Lower leg skin (tissue), 4 donors: ENCODE results near the gene FKRP. TPM values are rescaled to one million over a fixed set of nuclear protein-coding genes. Genes with fewer than 3 reads are reported as not detected.
"Not testable (repeated sequence)": the region's sequence is repeated elsewhere in the genome, so short reads cannot be mapped to it uniquely, and the experiment has no call there.

ENCODE experiments used
- DNase-seq, 2 donors: peaks; one replicate each; pipeline ENCODE4 v3.0.0-alpha.2; 2019; ENCODE audit warnings: low spot score in 2 of 2
- H3K4me3 ChIP-seq: fragments of 200-600 bp; sonication (generic); 2 replicates; pipeline ENCODE4 v1.5.1; 2017; ENCODE audit warnings: mild to moderate bottlenecking, low read depth; ENCODE audit not compliant: poor library complexity, severe bottlenecking
- CTCF ChIP-seq, 3 donors: fragments of 450-650 bp; IDR thresholded peaks; one replicate each; pipeline ENCODE4 v1.5.1; 2016; ENCODE audit warnings: antibody characterized with exemption in 3 of 3, mild to moderate bottlenecking in 3 of 3, moderate library complexity in 2 of 3
- POLR2A ChIP-seq, 2 donors: fragments of 450-650 bp; IDR thresholded peaks; one replicate each; pipeline ENCODE4 v1.6.1; 2016 to 2017; ENCODE audit warnings: antibody characterized with exemption in 2 of 2, mild to moderate bottlenecking in 1 of 2, moderate library complexity in 1 of 2
- WGBS, 2 donors: methylation state at CpG; one replicate each; pipeline ENCODE4 v1.1.5; 2018; 5-methylcytosine and 5-hydroxymethylcytosine counted together
- intact Hi-C: fragments of 100-400 bp; cut with DNase I; formaldehyde crosslinking; loops from one replicate; pipeline ENCODE4 v1.15.0; 2023; ENCODE audit warnings: low total_unique reads
- total RNA-seq, 4 donors: library from RNA; depleted of rRNA; stranded (reverse); fragments of >200 nt; gene quantifications; one replicate each; pipeline ENCODE4 v1.1.0, GENCODE V29; 2016

The FKRP gene
- total RNA-seq, 4 donors from 2014 or later: 9.4 to 16.1 (median 12.8) TPM

- TF ChIP-seq POLR2A (IDR thresholded peaks at IDR 0.05) (no peak), CTCF (IDR thresholded peaks at IDR 0.05) (no peak)
- WGBS, 2 donors: 64 to 68% methylated on average over 5 of the region's 5 CpGs
- no peak overlapping the region for H3K4me3 ChIP-seq
- no peak for DNase-seq
- intact Hi-C loops: no loop called here
Observed at GRCh38 chr19:46791944-46792343, 46.1 kb downstream of the FKRP start.

DNA sequence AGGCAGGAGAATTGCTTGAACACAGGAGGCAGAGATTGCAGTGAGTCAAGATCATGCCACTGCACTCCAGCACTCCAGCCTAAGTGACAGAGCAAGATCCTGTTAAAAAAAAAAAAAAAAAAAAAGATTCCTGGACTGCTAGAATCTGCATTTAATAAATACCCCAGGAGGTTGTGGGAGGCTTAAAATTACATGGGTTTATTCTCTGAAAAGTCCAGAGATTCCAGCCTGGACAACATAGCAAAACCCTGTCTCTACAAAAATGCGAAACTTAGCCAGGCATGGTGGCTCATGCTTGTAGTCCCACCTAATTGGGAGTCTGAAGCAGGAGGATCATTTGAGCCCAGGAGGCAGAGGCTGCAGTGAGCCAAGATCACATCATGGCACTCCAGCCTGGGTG is 52.0 kb downstream of the FKRP start:
- 100% methylated on average over 1 of the region's 1 CpG for WGBS, 2 donors
- no peak for DNase-seq
- TF ChIP-seq CTCF (IDR thresholded peaks at IDR 0.05): no peak
- no peak for TF ChIP-seq POLR2A (IDR thresholded peaks at IDR 0.05)
- intact Hi-C loops: no loop called here
- no peak overlapping the region for H3K4me3 ChIP-seq

DNA sequence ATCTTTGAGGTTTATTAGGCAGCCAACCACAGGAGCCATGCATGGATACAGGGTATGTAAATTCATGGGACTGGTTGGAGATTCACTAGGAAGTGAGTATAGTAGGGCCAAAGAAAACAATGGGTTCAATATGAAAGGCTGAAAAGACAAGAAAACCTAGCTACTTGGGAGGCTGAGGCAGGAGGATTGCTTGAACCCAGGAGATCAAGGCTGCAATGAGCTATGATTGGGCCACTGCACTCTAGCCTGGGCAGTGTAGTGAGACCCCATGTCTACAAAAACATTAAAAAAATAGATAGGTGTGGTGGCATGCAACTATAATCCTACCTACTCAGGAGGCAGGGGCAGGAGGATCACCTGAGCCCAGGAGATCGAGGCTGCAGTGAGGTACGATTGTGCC is 52.9 kb downstream of the FKRP start:
- H3K4me3 ChIP-seq: no peak overlapping the region
- WGBS, 2 donors: 98 to 99% methylated on average over 2 of the region's 2 CpGs
- no peak for DNase-seq
- TF ChIP-seq CTCF (IDR thresholded peaks at IDR 0.05): no peak
- no peak for TF ChIP-seq POLR2A (IDR thresholded peaks at IDR 0.05)
- intact Hi-C loops: no loop called here

DNA sequence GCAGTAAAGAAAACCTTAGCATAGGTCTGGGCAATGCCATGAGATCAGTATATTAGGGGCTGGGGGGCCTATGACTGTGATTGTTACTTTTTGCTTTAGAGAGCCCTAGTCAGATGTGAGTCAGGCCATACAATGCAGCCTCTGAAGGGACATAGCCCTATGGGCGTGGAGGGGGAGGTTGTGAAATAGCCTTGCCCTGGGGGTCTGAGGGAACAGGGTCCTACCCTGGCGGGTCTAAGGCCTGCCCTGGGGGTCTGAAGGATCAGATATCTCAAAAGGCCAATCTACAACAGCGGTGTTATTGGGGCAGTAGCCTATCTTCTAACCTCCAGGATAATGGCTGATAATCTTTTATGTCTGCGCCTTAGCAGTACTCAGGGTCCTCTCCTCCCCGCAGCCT is 56.3 kb downstream of the FKRP start:
- TF ChIP-seq CTCF (IDR thresholded peaks at IDR 0.05) (no peak), POLR2A (IDR thresholded peaks at IDR 0.05) (no peak)
- no peak for DNase-seq
- intact Hi-C loops: no loop called here
- no peak overlapping the region for H3K4me3 ChIP-seq
- WGBS, 2 donors: 94 to 97% methylated on average over 5 of the region's 5 CpGs

GRCh38 chr19:46803555-46803954 is 57.7 kb downstream of the FKRP start:
- no peak for TF ChIP-seq POLR2A (IDR thresholded peaks at IDR 0.05)
- TF ChIP-seq CTCF (IDR thresholded peaks at IDR 0.05): no peak
- intact Hi-C loops: no loop called here
- WGBS, 2 donors: 82 to 89% methylated on average over 2 of the region's 2 CpGs
- H3K4me3 ChIP-seq: no peak overlapping the region
- no peak for DNase-seq

- H3K4me3 ChIP-seq, DNase-seq, intact Hi-C loops: not testable (repeated sequence)
- WGBS, 2 donors: 91 to 93% methylated on average over 4 of the region's 4 CpGs
Observed at GRCh38 chr19:46804432-46804831, 58.6 kb downstream of the FKRP start.
